Naive thymus-derived CD4-positive, alpha-beta T cell (primary cell): ENCODE data around the gene ALPL. TPM values are rescaled to one million over a fixed set of nuclear protein-coding genes. Genes with fewer than 3 reads are reported as not detected.

ENCODE experiments used
- polyA plus RNA-seq, 2 donors: library from polyadenylated mRNA; unstranded; fragments of 300-500 nt; fragmentation: Illumina TruSeq; gene quantifications; one replicate each; pipeline ENCODE4 v1.2.3, GENCODE V29; 2021
- total RNA-seq, 6 experiments: library from RNA in 5 of 6; stranded (reverse) in 5 of 6; gene quantifications; 1 replicate in 5 of 6; 2 replicates in 1 of 6; pipeline ENCODE4 v1.2.3 and lab custom pipeline; 2021 to 2026

ALPL gene
- total and polyA plus RNA-seq, 7 experiments from 2014 or later: not detected

Other genes with a start within 250 kb of the ALPL start
- gene ECE1, start 219.0 kb upstream of the ALPL start, total RNA-seq: 10 to 100 TPM; 63.3 to 97.4 (median 72.2) TPM
- 10 to 100 TPM; 21.3 to 50.4 TPM for gene ECE1, start 219.0 kb upstream of the ALPL start, polyA plus RNA-seq
- 10 to 100 TPM in 4 of 5 experiments, 1 to 10 TPM in 1; 5.6 to 18.1 (median 12.0) TPM for gene NBPF3, start 69.3 kb upstream of the ALPL start, total RNA-seq
- 1 to 10 TPM; 4.2 to 7.8 TPM for gene NBPF3, start 69.3 kb upstream of the ALPL start, polyA plus RNA-seq
- 1 to 10 TPM in 1 of 5 experiments, under 1 TPM in 3, not detected in 1; 0.16 to 1.4 (median 0.42) TPM for gene RAP1GAP, start 159.9 kb downstream of the ALPL start, total RNA-seq
- gene RAP1GAP, start 159.9 kb downstream of the ALPL start, polyA plus RNA-seq: not detected